Measurements from ENCODE around the gene TXNDC8. TPM values are rescaled to one million over a fixed set of nuclear protein-coding genes. Genes with fewer than 3 reads are reported as not detected.

Gene TXNDC8
- total RNA-seq, 1 donor from 2014 or later = not detected

- H2AFZ ChIP-seq (ENCODE audit: low read depth, low read length) = no peak overlapping the region
- H3K36me3 ChIP-seq (ENCODE audit: insufficient read depth, low read length) = no peaks in the 10 kb centered on the region
- no peak overlapping the region for H3K27ac ChIP-seq (ENCODE audit: low read depth, low read length)
- no peaks in the 10 kb centered on the region for H3K4me1 ChIP-seq (ENCODE audit: insufficient read depth, low read length)
- no peak for TF ChIP-seq CTCF (IDR thresholded peaks at IDR 0.05; ENCODE audit: insufficient read depth, low read depth, low read length)
- no peak for TF ChIP-seq EZH2 (IDR thresholded peaks at IDR 0.05; ENCODE audit: insufficient read depth, low read length)
- Mint-ChIP-seq H3K27ac (ENCODE audit: unreplicated experiment) (no peak overlapping the region), H3K9me3 (ENCODE audit: unreplicated experiment) (no peaks in the 10 kb centered on the region), H3K27me3 (ENCODE audit: low read depth, unreplicated experiment) (peaks cover 2% of the 10 kb centered on the region), H3K36me3 (ENCODE audit: low read depth, unreplicated experiment) (no peaks in the 10 kb centered on the region), H3K4me1 (ENCODE audit: low read depth, unreplicated experiment) (peaks cover 7% of the 10 kb centered on the region), H3K4me3 (ENCODE audit: unreplicated experiment) (no peak overlapping the region)
- H3K9ac ChIP-seq (ENCODE audit: low read length) = no peak overlapping the region
- no peaks in the 10 kb centered on the region for H4K20me1 ChIP-seq (ENCODE audit: insufficient read depth, low read length)
- H3K79me2 ChIP-seq (ENCODE audit: insufficient read depth, low read length) = no peaks in the 10 kb centered on the region
- H3K27me3 ChIP-seq (ENCODE audit: insufficient read depth, low read length) = no peaks in the 10 kb centered on the region
- no peak for FAIRE-seq
- H3K4me2 ChIP-seq (ENCODE audit: low read length) = no peak overlapping the region
- no peak for DNase-seq (ENCODE audit: low read depth)
- no peak overlapping the region for H3K4me3 ChIP-seq (ENCODE audit: insufficient read depth, low read depth, low read length)
- H3K9me3 ChIP-seq (ENCODE audit: insufficient read depth, low read depth, low read length) = no peaks in the 10 kb centered on the region
Measured at GRCh38 chr9:110287289-110287680, 50.4 kb downstream of the TXNDC8 start.

GRCh38 chr9:110284211-110284844 is 53.3 kb downstream of the TXNDC8 start:
- FAIRE-seq (no peak), DNase-seq (ENCODE audit: low read depth) (no peak)
- H4K20me1 ChIP-seq (ENCODE audit: insufficient read depth, low read length) = no peaks in the 10 kb centered on the region
- Mint-ChIP-seq H3K27me3 (ENCODE audit: low read depth, unreplicated experiment) (no peaks in the 10 kb centered on the region), H3K4me1 (ENCODE audit: low read depth, unreplicated experiment) (peaks cover 11% of the 10 kb centered on the region), H3K27ac (ENCODE audit: unreplicated experiment) (no peak overlapping the region), H3K36me3 (ENCODE audit: low read depth, unreplicated experiment) (no peaks in the 10 kb centered on the region), H3K9me3 (ENCODE audit: unreplicated experiment) (no peaks in the 10 kb centered on the region), H3K4me3 (ENCODE audit: unreplicated experiment) (no peak overlapping the region)
- H3K36me3 ChIP-seq (ENCODE audit: insufficient read depth, low read length) = no peaks in the 10 kb centered on the region
- H3K4me1 ChIP-seq (ENCODE audit: insufficient read depth, low read length) = peaks cover 4% of the 10 kb centered on the region
- H3K79me2 ChIP-seq (ENCODE audit: insufficient read depth, low read length) = no peaks in the 10 kb centered on the region
- H3K4me2 ChIP-seq (ENCODE audit: low read length) = no peak overlapping the region
- H3K4me3 ChIP-seq (ENCODE audit: insufficient read depth, low read depth, low read length) = no peak overlapping the region
- TF ChIP-seq EZH2 (IDR thresholded peaks at IDR 0.05; ENCODE audit: insufficient read depth, low read length) = no peak
- no peak for TF ChIP-seq CTCF (IDR thresholded peaks at IDR 0.05; ENCODE audit: insufficient read depth, low read depth, low read length)
- no peak overlapping the region for H3K9ac ChIP-seq (ENCODE audit: low read length)
- H3K9me3 ChIP-seq (ENCODE audit: insufficient read depth, low read depth, low read length) = no peaks in the 10 kb centered on the region
- no peaks in the 10 kb centered on the region for H3K27me3 ChIP-seq (ENCODE audit: insufficient read depth, low read length)
- H2AFZ ChIP-seq (ENCODE audit: low read depth, low read length) = no peak overlapping the region
- no peak overlapping the region for H3K27ac ChIP-seq (ENCODE audit: low read depth, low read length)

- Histone ChIP-seq H3K9me3 (ENCODE audit: insufficient read depth, low read depth, low read length) (no peaks in the 10 kb centered on the region), H3K4me2 (ENCODE audit: low read length) (no peak overlapping the region), H3K27ac (ENCODE audit: low read depth, low read length) (no peak overlapping the region), H3K4me3 (ENCODE audit: insufficient read depth, low read depth, low read length) (no peak overlapping the region), H3K9ac (ENCODE audit: low read length) (no peak overlapping the region), H3K79me2 (ENCODE audit: insufficient read depth, low read length) (no peaks in the 10 kb centered on the region), H4K20me1 (ENCODE audit: insufficient read depth, low read length) (no peaks in the 10 kb centered on the region), H3K36me3 (ENCODE audit: insufficient read depth, low read length) (no peaks in the 10 kb centered on the region), H3K4me1 (ENCODE audit: insufficient read depth, low read length) (peaks cover 4% of the 10 kb centered on the region), H3K27me3 (ENCODE audit: insufficient read depth, low read length) (no peaks in the 10 kb centered on the region), H2AFZ (ENCODE audit: low read depth, low read length) (no peak overlapping the region)
- no peaks in the 10 kb centered on the region for H3K27me3 Mint-ChIP-seq (ENCODE audit: low read depth, unreplicated experiment)
- H3K36me3 Mint-ChIP-seq (ENCODE audit: low read depth, unreplicated experiment) = no peaks in the 10 kb centered on the region
- H3K4me3 Mint-ChIP-seq (ENCODE audit: unreplicated experiment) = no peak overlapping the region
- FAIRE-seq = no peak
- peaks cover 11% of the 10 kb centered on the region for H3K4me1 Mint-ChIP-seq (ENCODE audit: low read depth, unreplicated experiment)
- TF ChIP-seq EZH2 (IDR thresholded peaks at IDR 0.05; ENCODE audit: insufficient read depth, low read length) = no peak
- no peak for TF ChIP-seq CTCF (IDR thresholded peaks at IDR 0.05; ENCODE audit: insufficient read depth, low read depth, low read length)
- peak; percentile 14 for DNase-seq (ENCODE audit: low read depth)
- H3K9me3 Mint-ChIP-seq (ENCODE audit: unreplicated experiment) = no peaks in the 10 kb centered on the region
- H3K27ac Mint-ChIP-seq (ENCODE audit: unreplicated experiment) = no peak overlapping the region
Measured at GRCh38 chr9:110283751-110284150, 53.9 kb downstream of the TXNDC8 start.
